HG03025 (cell line): ENCODE measurements around the gene CCDC180.
"Not testable (repeated sequence)": the region's sequence is repeated elsewhere in the genome, so short reads cannot be mapped to it uniquely, and the experiment has no call there.

Experiments used
- ATAC-seq: cut with Tn5 transposase; IDR thresholded peaks from one replicate; pipeline ENCODE4 v1.9.1; 2021; ENCODE audit warnings: mild to moderate bottlenecking, moderate library complexity; ENCODE audit not compliant: unreplicated experiment, low FRiP score

CCDC180 gene

GRCh38 chr9:97310023-97310422 is 2.6 kb downstream of the CCDC180 start:
- no peak for ATAC-seq

GRCh38 chr9:97310896-97311295 is 3.4 kb downstream of the CCDC180 start:
- no peak for ATAC-seq

GRCh38 chr9:97311798-97312500 is 4.5 kb downstream of the CCDC180 start:
- ATAC-seq: no peak

GRCh38 chr9:97312556-97312955 is 5.1 kb downstream of the CCDC180 start:
- ATAC-seq: no peak

GRCh38 chr9:97313243-97313642 is 5.8 kb downstream of the CCDC180 start:
- no peak for ATAC-seq

- ATAC-seq: no peak
Observed at GRCh38 chr9:97313746-97314145, 6.3 kb downstream of the CCDC180 start.

- no peak for ATAC-seq
Observed at GRCh38 chr9:97314503-97314902, 7.0 kb downstream of the CCDC180 start.

GRCh38 chr9:97315550-97315949 is 8.1 kb downstream of the CCDC180 start:
- no peak for ATAC-seq

- no peak for ATAC-seq
Observed at GRCh38 chr9:97316904-97317303, 9.4 kb downstream of the CCDC180 start.

GRCh38 chr9:97318433-97318832 is 11.0 kb downstream of the CCDC180 start:
- no peak for ATAC-seq

GRCh38 chr9:97319395-97319794 is 11.9 kb downstream of the CCDC180 start:
- ATAC-seq: no peak

GRCh38 chr9:97320080-97320642 is 12.7 kb downstream of the CCDC180 start:
- no peak for ATAC-seq

- ATAC-seq: no peak
Observed at GRCh38 chr9:97321251-97321650, 13.8 kb downstream of the CCDC180 start.

GRCh38 chr9:97321691-97322090 is 14.2 kb downstream of the CCDC180 start:
- no peak for ATAC-seq

GRCh38 chr9:97322105-97322504 is 14.6 kb downstream of the CCDC180 start:
- ATAC-seq: no peak

- ATAC-seq: no peak
Observed at GRCh38 chr9:97324954-97325353, 17.5 kb downstream of the CCDC180 start.

GRCh38 chr9:97327562-97327961 is 20.1 kb downstream of the CCDC180 start:
- no peak for ATAC-seq

GRCh38 chr9:97332993-97333392 is 25.5 kb downstream of the CCDC180 start:
- ATAC-seq: no peak

GRCh38 chr9:97335622-97336021 is 28.2 kb downstream of the CCDC180 start:
- ATAC-seq: not testable (repeated sequence)

GRCh38 chr9:97348871-97349270 is 41.4 kb downstream of the CCDC180 start:
- no peak for ATAC-seq

- ATAC-seq: no peak
Observed at GRCh38 chr9:97349400-97349799, 41.9 kb downstream of the CCDC180 start.

- no peak for ATAC-seq
Observed at GRCh38 chr9:97354637-97355036, 47.2 kb downstream of the CCDC180 start.
